BJ (cell line): Measurements from ENCODE around the gene EP400. TPM values are rescaled to one million over a fixed set of nuclear protein-coding genes. Genes with fewer than 3 reads are reported as not detected.

Source experiments
- CTCF ChIA-PET: fragments of 350-600 bp; formaldehyde crosslinking; extraction: SDS; loops from one replicate; lab custom pipeline; 2021; ENCODE audit warnings: antibody characterized with exemption, inconsistent platforms; lab: Yijun Ruan, JAX
- POLR2A ChIA-PET: fragments of 300-600 bp; sonication (Branson Sonifier 250); formaldehyde crosslinking; extraction: SDS; loops from one replicate; lab custom pipeline; 2021; ENCODE audit warnings: antibody characterized with exemption; lab: Charles Lee
- DNase-seq: peaks from one replicate; pipeline ENCODE4 v3.0.0-alpha.2; 2011; ENCODE audit warnings: low read depth
- H3K27me3 ChIP-seq: 2 replicates; pipeline ENCODE4 v1.6.0; 2011; ENCODE audit warnings: low read length; ENCODE audit not compliant: control insufficient read depth, insufficient read depth
- H3K36me3 ChIP-seq: 2 replicates; pipeline ENCODE4 v1.5.1; 2011; ENCODE audit warnings: low read length; ENCODE audit not compliant: control insufficient read depth, insufficient read depth
- H3K4me3 ChIP-seq: 2 replicates; pipeline ENCODE4 v1.5.1; 2011; ENCODE audit warnings: low read depth, mild to moderate bottlenecking, control low read depth, low read length
- CTCF ChIP-seq: IDR thresholded peaks from 2 replicates; pipeline ENCODE4 v1.5.1; 2011; ENCODE audit warnings: low read depth, mild to moderate bottlenecking, control low read depth, inconsistent platforms, low read length, moderate library complexity; ENCODE audit not compliant: insufficient read depth
- polyA plus RNA-seq: library from polyadenylated mRNA; depleted of rRNA; stranded (reverse); fragments of >200 nt; gene quantifications from 2 replicates; pipeline ENCODE4 v1.2.3, GENCODE V29; 2011

EP400 gene
- polyA plus RNA-seq, 1 experiment = 2.5 TPM

GRCh38 chr12:131918311-131919050, 31.3 kb upstream of the EP400 start:
- Histone ChIP-seq H3K36me3 (peaks cover 64% of the 10 kb centered on the region), H3K27me3 (no peaks in the 10 kb centered on the region), H3K4me3 (no peak overlapping the region)
- ChIA-PET CTCF (interaction anchor here (0.6 kb wide), 1 partner anchor 1010 kb away, joined by 3 read pairs; no protein-coding TSS in a partner anchor), POLR2A (no interaction called here)
- DNase-seq = no peak
- no peak for TF ChIP-seq CTCF

- POLR2A ChIA-PET = no interaction called here
- no peak for TF ChIP-seq CTCF
- H3K4me3 ChIP-seq = no peak overlapping the region
- DNase-seq = no peak
- peaks cover 60% of the 10 kb centered on the region for H3K36me3 ChIP-seq
- H3K27me3 ChIP-seq = no peaks in the 10 kb centered on the region
- CTCF ChIA-PET = interaction anchor here (0.6 kb wide), 1 partner anchor 1011 kb away, joined by 3 read pairs; no protein-coding TSS in a partner anchor
These were observed 30.7 kb upstream of the EP400 start for GRCh38 chr12:131919051-131919347.

GRCh38 chr12:131919366-131920156, 30.2 kb upstream of the EP400 start:
- Histone ChIP-seq H3K27me3 (no peaks in the 10 kb centered on the region), H3K36me3 (peaks cover 58% of the 10 kb centered on the region), H3K4me3 (no peak overlapping the region)
- POLR2A ChIA-PET = no interaction called here
- DNase-seq = no peak
- TF ChIP-seq CTCF = no peak
- CTCF ChIA-PET = interaction anchor here (0.6 kb wide), 1 partner anchor 1011 kb away, joined by 3 read pairs; no protein-coding TSS in a partner anchor

GRCh38 chr12:131920157-131920508, 29.6 kb upstream of the EP400 start:
- Histone ChIP-seq H3K4me3 (no peak overlapping the region), H3K27me3 (no peaks in the 10 kb centered on the region), H3K36me3 (peaks cover 53% of the 10 kb centered on the region)
- POLR2A ChIA-PET = no interaction called here
- CTCF ChIA-PET = no interaction called here
- no peak for TF ChIP-seq CTCF
- no peak for DNase-seq
